ENCODE results near the gene MVB12B.
"Not testable (repeated sequence)": the region's sequence is repeated elsewhere in the genome, so short reads cannot be mapped to it uniquely, and the experiment has no call there.

The MVB12B gene

DNA sequence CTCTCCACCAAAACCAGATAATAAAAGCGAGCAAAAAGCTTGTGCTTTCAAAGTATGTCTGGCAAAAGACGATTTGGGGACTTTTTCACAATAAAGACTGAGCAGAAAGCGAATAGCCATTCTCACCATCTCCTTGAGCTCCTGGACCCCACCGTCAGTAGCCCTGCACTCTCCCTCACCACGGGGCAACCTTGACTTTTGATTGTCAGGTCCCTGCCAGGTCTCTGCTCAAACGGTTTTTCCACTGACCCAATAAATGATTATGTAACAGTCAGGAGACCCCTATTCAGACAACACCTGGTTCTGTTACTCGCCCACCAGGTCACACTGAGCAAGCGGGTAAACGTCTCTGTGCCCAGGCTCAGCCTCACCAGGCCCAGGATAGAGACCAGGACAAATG, 131.3 kb downstream of the MVB12B start:
- no peak for DNase-seq

DNA sequence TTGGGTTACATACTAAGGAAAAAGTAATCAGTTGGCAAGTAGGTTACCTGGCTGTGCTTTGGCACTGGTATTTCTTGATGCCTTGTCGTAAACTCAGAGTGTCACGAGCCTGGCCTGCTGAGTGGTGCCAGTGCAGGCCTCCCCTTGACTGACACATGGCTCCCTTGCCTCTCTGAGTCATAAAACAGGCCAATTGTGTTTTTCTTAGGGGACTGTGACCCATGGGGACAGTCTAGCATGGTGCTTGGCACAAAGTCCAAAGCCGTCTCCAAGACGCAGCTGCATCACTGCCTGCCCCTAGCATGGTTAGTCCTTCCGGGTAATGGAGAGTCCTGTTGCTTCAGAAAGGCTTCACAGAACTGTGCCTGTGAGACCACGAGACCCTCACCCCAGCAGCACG, 132.5 kb downstream of the MVB12B start:
- no peak for DNase-seq

DNA sequence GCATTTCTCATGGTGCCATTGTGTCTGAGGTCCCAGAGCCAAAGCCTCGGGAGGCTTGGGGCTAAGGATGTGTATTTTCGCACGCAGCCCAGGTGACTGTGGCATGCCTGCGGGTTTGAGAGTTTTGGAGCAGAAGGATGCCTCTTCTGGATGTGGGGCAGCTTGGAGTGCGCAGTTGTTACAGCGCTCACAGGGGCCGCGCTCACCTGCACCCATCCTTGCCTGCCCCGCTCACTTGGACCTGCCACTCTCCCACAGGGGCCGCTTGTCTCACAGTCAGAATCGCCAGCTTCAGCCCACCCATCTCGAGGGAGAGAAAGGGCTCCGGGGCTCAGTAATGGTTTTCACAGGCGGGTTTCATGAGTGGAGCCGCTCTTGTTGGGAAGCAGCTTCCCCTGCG, 132.9 kb downstream of the MVB12B start:
- no peak for DNase-seq

DNA sequence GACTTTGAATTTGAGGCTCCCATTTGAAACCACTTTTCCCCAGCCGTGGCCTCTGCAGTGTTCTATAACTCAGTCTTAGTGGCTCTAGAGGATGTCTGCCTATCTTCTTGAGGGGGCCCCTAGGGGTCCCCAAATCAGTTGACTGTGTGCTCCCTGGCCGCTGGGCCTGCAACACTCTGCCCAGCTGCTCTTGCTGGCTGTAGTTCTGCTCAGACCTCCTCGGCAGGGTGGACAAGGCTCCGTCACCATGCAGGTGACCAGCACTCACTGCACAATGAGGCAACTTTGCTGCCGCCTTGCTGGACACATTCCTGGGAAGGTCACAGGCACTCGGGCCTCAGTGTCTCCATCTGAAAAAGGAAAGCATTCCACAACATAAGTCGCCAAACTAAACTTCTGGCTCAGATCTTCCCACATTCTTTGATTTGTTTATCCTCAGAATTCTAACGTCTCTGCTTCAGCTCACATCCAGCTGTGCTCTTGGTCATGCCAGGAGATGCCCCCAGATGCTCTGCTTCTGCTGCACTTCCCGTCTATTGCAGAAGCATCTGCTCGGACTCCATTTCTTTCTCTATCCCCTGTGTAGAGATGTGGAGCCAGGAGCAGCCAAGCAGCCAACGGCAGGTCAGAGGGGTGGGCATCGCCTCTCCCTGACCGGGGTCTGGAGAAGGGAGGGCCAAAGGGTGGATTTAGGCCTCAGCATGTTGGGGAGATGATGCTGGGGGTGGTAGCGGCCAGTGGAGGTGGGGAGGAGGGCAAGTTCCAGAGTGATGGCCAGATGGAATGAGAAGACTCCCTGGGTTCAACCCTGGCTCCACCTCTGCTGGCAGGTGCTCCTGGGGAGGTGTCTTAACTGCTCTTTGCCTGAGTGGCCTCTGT, 133.6 kb downstream of the MVB12B start:
- DNase-seq = no peak

DNA sequence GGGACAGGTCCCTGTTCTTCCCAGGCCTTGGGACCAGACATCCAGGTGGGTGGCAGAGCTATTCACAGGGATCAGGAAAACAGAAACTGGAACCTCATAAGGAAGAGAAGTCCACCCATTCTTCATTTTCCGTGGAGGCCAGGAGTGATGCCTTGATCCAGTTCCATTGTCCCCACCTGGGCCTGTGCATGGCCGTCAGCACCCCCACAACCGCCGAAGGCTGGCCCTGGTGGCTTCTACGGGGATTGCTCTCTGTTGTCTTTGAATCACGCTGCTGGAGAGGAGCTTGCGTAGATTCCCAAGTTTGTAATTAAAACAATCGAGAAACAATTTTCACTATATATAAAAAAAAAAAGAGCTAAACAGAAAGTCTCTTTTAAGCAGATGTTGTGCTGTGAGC, 134.4 kb downstream of the MVB12B start:
- no peak for DNase-seq

DNA sequence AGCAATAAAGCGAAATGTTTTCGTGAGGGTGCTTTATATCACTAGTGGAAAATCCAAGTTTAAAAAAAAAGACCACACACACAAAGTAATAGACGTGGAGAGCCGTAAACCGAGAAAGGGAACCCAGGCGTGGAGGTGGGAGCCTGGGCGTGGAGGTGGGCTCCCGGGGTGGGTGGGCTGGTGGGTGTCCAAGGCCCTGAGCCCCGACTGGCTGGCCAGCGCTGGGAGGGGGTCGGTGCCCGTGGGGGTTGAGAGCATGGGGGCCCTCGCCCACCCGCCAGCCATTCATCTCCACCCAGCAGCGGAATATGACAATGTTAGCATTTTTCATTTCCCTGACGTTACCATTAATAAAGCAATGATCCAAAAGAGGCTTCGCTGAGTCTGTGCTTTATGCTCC, 135.0 kb downstream of the MVB12B start:
- no peak for DNase-seq

DNA sequence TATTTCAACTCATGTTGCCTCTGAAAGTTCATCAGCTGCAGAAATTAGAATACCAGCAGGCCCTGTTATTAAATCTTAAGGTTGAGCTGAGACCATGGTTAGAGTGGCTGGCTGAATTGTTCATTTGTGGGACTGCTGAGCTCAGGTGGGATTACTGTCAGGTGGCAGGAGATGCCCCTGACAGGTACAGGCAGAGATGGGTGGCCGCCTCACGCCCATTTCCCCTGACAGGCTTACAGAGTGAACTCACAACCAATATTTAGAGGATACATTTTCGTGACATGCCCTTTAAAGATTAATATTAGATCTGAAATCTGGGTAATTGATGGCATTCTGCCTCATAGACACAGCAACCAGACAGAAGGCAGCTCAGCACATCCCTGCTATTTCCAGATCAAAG, 136.0 kb downstream of the MVB12B start:
- no peak for DNase-seq

DNA sequence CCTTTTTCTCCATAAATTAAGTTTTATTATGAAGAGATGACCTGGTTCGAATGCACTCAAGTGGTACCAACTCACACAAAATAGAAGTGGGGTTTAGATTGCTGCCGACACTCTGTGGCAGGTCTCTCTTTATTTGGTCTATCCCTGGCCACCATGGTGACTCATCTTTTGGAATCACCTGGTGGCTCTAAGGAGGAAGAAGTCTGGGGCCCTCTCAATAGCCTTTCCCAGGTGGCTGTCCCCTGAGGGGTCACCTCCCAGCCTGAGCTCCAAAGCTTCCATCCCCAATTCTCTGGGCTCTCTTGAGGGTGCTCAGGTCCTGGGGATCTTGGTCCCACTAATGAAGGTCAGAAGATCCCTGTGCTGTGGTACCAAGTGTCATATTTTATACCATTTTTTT, 136.8 kb downstream of the MVB12B start:
- DNase-seq = no peak

DNA sequence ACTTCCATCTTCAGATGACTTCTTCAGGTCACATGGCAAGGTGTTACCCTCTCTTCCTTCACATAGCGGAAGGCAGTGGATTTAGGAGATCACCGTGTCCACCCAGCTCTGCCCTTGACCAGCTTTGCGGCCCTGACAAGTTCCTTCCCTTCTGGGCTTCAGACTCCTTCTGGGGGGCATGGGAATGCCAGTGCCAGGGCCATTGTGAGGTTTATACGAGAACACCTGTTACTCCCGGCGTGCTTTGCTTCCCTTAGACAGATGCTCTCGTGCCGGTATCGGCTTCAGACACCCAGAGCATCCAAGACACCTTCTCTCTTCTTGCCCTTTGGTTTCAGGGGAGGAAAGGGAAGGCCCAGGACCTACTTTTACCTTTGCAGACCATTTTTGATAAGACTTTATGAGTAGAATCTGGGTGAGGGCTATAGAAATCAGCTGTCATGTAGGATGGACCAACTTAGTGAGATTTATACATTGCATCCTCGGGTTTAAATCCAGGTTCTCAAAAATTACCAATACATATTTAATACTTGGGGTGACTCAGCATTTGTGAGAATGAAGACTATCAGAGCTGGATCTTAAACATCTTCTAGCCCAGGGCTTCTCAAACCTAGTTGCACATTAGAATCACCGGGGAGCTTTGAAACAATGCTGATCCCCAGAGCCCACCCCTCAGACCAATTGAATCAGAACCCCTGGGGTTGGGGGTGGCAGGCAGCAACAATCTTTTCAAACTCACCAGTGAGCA, 138.2 kb downstream of the MVB12B start:
- DNase-seq = no peak

DNA sequence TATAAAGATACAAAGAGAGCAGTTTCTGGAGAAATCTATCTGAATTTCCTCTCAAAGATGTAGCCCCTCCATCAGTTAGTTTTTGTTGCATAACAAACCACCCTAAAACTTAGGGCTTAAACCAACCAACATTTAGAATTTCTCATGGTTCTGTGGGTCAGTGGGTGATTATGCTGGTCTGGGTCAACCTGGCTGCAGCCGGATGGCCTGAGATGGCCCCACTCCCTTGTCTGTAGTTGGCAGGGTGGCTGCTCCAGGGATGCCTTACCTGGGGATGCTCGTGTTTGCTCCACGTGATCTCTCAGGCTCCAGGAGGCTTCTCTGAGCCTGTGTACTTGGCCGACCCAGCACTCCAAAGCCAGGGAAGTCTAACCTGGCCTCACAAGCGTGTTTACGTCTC, 139.3 kb downstream of the MVB12B start:
- no peak for DNase-seq

DNA sequence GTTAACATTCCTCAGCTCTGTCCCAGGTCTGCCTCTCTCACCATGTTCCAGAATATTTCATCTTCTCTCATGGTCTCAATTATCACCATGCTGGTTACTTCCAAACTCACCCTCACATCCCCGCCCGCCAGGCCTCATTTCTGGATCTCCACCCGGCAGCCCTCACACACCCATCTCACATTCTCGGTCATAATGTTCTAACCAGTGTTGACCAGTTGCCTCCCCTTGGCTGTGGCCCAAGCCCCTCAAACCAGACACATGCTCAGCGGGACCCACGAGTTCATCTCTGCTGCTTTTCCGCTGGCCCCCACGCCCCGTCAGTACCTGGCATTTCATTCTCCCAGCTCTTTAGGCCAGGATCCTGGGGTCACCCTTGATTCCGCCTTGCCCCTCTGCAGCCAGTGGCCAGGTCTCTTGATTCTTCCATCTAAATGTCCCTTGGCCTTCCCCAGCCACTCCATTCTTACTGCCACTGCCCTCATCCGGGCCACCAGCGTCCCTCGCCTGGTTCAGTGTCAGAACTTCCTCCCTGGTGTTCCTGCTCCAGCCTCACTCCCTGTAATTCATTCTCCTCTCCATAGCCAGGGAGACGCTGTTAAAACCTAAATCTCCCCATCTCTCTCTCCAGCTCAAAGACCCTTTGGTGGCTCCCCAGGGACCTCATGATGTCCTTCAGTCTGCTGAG, 141.7 kb downstream of the MVB12B start:
- DNase-seq = no peak

DNA sequence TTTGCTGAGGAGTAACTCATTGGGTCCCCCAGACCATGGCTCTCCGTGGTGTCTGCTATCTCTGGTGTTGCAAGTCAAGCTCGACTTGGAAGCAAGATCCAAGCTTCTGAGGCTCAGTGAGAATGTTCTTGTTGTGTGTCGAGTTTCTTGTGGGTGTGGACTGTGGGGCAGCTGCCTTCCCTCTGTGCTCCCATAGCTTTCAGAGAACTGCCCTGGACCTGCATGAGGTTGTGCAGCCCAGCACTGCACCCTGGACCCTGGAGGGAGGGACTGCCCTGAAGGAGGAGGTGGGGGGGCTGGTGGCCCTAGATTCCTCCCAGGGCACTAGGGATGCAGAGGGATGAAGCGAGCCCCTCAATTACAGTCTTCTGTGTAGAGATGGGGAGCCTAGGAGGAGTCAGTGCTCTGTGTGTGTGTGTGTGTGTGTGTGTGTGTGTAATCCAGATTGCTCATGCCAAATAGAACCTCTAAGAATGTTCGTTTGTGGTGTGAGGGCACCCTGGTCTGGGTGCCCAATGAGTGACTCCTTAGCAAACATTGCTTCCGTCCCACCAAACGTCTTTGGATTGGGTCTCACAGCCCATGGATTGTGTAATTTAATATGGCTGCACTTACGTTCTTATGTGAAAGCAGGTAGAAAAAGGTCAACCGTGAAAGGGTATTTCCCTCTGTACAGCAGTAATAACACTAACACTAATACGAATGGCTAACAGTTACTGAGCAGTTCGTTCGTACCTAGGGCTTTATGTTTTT, 143.8 kb downstream of the MVB12B start:
- DNase-seq = no peak

DNA sequence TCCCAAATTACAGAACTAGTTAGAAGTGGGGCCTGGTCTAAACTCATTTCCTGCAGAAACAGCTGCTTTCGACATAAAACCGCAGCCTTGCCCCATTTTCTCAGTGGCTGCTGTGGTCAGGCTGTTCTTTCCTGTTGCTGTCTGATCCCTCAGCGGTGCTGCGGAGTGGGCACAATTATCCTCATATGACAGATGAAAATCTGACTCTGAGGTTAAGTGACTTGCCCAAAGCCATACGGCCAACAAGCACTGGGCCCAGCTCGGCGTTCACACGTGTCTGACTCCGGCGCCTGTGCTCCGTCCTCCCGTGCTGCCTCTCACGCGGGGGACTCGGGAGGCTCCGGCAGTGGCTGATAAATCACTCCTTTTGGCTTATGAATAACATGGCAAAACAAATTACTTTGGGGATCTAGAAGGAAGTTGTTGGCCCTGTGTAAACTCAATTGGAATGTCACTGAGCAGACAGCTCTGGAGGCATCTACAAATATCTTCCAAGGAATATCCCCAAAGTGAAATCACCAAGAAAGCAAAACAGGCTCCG, 144.5 kb downstream of the MVB12B start:
- DNase-seq = peak; percentile 63

DNA sequence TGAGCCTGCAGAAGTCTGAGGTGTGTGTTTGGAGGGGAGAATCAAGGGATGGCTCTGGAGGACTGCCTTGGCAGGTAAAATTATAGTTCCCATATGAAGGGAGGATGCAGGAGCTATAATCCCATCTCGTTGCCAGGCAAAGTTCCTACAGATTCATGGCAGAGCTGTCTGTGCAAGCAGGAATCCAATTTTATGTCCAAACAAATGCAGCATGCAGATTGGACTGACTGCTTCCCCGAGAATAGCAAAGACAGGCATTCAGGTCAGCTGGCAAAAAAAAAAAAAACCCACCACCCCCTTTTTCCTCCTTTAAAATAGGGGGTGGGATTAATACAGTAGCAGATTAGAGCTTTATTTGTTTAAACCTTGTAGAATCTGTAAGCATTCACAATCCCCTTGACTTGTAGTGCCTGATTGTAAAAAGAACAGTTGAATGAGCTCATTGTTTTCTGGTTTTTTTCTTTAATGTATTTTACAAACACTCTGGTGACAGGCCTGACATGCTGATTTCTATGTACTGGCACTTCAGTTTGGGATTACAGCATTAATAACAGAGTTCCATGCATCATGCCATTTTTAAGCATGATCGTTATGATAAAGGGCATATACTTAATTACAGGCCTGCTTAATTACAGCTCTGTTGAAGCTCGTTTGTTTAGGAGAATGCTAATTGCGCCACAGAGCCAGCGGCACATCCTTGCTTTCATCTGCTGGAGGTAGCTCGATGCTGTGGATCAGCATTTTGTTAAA, 145.7 kb downstream of the MVB12B start:
- no peak for DNase-seq

DNA sequence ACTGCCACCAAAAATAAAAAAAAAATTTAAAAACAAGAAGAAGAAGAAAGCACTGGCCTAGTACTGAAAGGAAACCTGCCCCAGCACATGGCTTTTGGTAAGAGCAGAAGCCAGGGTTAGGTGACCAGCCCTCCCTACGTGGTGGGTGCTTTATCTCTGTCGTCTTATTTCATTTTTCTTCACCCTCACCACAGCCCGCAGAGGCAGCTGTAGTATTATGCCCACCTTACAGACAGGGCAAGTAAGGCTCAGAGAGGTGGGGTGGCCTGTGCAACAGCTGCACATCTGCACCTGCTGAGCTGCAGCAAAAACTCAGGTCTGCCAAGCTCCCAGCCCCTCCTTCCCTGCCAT, 146.3 kb downstream of the MVB12B start:
- no peak for DNase-seq

DNA sequence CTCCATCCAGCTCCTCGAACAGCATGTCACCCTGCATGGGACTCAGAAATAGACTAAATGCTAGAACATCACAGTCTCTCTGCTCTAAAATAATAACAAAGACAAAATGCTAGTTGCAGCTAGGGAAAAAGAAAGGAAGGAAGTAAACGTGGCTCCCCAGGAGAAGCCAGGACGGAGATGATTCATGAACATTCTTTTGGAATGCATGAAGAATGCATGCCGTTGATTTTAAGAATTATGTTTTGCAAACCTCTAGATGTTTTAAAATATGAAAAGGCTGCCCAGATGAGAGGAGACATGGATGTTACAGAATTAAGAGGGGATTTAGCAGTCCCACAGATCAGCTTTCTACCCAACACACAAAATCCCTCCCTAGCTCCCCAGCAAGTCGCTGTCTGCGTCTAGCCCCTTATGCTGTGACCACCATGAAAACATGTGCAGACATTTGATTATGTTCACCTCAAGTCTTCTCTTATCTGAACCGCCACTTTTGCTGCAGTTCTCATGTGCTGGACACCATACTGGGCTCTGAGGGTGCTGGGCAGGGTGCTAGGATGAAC, 147.7 kb downstream of the MVB12B start:
- no peak for DNase-seq

DNA sequence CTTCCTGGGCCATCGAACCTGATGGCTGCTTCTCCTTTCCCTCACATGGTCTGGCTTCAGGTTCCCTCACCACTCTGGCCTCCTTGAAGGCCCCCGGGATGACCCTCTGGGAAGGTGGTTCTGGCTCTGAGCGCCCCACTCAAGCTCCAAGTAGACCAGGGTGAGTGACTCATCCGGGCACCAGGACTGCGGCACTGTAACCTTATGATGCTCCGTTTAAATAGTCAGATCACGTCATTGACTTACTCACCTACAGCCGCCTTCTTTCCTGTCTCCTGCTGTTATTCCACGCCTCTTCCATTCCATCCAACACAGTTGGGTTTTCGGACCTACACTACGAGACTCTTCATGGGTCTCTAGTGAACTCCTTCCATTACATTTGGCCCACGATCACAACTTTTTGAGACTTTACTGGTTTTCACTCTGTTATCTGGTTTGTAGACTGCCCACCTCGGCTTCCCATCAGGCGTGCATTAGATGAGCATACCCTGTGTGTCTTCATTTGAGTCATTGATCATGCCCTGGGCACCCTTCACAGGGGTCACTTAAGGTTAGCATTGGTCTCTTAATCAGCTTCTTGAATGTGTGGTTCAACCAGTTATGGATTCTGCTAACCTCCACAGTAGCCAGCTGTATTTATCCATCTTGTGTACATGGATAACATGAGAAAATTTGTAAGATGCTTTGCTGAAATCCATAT, 148.3 kb downstream of the MVB12B start:
- no peak for DNase-seq

DNA sequence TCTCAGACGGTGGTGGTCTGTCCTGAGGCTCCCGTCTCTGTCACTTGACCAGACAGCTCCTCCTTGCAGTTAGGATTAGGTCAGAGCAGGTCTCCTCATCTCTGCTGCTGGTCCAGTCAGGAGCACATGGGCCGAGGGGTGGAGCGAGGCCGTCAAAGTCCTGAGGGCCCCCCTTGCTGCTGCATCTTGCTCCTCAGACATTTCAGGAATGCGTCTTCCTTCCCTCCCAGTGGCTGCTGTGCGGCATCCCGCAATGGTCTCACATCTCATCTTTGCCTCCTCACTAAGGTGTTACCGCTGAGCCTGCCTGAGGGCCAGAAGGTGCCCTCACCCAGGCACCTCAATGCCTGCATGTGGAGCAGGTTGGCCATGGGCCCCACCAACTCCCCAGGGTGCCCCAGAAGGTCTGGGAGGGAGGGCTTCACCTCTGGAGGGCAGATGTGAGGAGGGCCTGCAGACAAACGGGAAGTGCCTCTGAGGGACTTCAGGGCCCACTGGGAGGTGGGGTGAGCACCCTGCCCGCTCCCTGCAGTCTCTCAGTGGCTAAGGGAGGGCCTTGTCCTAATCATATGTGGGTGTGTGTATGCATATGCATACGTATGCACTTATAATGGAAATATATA, 149.4 kb downstream of the MVB12B start:
- no peak for DNase-seq

DNA sequence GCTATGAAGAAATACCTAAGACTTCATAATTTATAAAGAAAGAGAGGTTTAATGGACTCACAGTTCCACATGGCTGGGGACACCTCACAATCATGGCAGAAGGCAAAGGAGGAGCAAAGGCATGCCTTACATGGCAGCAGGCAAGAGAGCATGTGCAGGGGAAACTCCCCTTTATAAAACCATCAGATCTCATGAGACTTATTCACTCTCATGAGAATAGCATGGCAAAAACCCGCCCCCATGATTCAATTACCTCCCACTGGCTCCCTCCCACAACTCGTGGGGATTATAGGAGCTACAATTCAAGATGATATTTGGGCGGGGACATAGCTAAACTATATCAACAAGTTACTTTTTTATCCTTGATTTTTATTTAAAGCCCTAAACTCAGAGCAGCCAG, 150.8 kb downstream of the MVB12B start:
- not testable (repeated sequence) for DNase-seq

DNA sequence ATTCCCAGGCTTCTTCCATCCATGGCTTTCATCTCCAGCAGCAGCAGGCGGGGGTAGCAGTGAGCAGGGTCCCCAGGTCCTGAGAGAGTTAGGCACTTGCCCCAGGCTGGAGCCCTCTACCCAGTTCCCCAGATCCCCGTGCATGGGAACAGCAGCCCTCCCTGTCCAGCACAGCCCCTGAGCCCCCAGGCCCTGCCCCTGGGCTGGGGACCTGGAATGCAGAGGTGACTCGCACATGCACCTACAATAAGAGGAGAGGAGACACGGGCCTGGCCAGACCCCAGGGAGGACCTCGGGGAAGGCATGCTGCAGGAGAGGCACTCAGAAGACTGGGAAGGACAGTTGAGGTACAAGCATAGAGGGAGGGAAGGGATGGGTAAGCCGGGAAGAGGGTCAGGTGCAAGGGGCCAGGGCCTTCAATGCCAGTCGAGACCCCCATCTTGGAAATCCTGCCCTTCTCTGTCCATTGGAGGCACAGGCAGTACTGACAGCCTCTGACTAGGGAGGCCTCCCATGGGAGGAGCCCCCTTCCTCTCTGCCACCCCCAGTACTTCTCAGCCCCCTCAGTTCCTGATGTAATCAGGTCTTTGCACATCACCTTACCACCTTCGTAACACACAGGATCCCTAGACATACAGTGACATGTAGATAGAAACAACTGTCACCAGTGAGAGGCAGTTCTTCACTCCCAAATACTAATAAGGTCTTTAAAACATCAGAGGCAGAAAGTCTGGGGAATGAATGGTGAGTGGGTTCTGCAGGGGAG, 151.8 kb downstream of the MVB12B start:
- DNase-seq = no peak

Data from activated CD4-positive, alpha-beta T cell treated with anti-CD3 and anti-CD28 coated beads, Interleukin-2, amount 50 U/mL, for 1 hour (primary cell).